ENCODE data around the gene PNPLA7.
"Not testable (repeated sequence)": the region's sequence is repeated elsewhere in the genome, so short reads cannot be mapped to it uniquely, and the experiment has no call there.

The PNPLA7 gene

DNA sequence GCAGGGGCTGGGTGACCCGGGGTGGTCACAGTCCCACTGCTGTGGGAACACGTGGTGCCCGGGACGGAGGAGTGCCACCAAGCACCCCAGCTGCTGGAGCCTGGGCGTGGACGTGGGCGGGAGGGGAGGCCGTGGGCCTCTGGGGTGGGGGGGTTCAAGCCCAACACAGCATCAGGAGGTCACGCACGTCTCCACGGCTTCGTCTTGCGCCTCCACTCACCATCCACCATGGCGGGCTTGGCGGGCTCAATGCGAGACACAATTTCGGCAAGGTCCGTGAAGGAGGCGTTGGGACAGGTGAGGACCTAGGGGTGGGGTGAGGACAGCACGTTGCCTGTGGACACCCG is 88.9 kb downstream of the PNPLA7 start:
- DNase-seq (ENCODE audit: low read depth in 2 of 2): no peak

DNA sequence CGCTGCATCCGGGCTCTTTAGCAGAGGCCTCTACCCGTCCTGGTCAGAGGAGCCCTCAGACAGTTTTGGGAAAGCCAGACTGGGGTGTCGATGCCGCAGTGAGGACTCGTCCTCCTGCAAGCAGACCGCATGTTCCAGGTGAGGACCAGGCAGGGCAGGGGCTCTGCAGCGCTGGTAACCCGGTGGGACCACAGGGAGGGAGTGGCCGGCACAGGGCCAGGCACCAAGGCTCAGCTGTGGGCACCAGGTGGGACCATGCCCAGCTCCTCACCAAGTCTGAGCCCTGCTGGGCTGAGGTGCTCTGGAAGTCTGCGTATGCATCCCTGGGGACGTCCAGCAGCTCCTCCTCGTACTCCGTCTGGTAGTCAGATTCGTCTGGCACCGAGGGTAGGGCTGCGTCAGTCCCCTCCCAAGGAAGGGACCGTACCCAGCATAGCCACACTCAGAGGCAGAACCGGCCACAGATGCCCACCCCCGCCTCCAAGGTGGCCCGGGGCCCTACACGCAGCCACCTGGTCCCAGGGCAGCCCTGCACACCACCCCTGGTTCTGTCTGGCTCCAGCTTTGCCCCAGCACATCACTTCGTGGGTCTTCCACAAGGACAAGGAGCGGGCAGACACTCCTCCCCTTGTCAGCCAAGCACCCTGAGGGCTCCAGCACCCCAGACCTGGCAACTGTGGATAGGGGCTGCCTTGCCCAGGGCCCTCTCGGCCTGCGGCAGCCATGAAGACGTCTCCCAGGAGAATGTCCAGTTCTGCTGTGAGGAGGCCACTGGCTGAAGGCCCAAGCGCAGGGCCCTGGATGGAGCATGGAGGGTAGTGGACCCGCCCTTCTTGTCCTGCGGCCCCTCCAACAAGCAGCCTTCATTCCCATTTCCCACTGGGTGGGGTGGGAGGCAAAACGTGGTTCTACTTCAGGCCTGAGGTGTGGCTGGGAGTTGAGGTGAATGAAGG is 89.6 kb downstream of the PNPLA7 start:
- no peak for DNase-seq (ENCODE audit: low read depth in 2 of 2)

DNA sequence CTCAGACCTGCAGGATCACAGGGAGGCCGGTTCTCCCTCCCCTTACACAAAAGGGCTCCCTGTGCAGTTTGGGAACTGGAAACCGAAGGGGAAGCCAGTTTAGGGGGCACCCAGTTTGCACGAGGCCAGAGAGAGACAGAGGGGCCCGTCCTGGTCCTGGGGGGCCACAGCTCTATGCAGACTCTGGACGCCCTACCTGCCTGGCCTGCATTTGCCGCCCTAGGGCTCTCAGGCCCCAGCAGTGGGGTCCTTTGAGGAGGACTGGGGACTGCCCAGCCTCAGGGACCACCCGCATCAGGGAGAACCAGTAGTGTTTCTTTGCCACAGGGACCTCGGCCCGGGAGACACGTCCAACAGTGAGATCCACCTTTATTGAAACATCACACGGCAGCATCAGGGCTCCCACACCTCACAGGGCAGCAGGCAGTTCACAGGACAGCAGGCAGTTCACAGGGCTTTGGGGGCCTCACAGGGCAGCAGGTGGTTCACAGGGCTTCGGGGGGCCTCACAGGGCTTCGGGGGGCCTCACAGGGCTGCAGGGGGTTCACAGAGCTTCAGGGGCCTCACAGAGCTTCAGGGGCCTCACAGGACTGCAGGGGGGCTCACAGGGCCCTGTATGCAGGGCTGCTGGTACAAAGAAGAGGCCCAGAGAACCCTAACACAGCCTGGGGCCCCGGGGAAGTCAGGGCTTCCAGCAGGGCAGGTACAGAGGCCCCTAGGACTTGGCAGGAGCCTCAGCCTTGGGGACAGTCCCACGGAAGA is 90.4 kb downstream of the PNPLA7 start:
- DNase-seq (ENCODE audit: low read depth in 2 of 2): no peak

DNA sequence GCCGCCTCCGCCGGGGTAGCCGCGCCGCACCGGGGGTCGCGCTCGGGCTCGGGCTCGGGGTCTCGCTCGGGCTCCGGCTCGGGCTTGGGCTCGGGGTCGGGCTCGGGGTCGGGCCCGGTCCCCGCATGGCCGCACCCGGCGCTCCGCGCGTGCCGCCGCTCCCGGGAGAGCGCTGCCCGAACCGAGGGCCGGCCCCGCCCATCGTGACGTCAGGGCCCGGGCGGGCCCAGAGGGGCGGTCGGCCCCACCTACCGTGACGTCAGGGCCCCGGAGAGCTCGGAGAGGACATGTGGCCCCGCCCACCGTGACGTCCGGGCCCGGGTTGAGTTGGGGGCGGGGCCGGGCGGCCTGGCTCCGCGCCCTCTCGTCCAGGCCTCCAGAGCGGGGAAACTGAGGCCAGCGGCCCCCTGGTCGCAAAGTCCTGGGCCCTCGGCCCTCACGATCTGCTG is 91.0 kb downstream of the PNPLA7 start, which contains the start of gene NSMF:
TSS of gene NSMF (minus strand) at position 183 of the 449 bp plus-strand sequence. CDS start 232 bp downstream, outside the sequence.
- peak; percentile 90 to 92 for DNase-seq (ENCODE audit: low read depth in 2 of 2)

DNA sequence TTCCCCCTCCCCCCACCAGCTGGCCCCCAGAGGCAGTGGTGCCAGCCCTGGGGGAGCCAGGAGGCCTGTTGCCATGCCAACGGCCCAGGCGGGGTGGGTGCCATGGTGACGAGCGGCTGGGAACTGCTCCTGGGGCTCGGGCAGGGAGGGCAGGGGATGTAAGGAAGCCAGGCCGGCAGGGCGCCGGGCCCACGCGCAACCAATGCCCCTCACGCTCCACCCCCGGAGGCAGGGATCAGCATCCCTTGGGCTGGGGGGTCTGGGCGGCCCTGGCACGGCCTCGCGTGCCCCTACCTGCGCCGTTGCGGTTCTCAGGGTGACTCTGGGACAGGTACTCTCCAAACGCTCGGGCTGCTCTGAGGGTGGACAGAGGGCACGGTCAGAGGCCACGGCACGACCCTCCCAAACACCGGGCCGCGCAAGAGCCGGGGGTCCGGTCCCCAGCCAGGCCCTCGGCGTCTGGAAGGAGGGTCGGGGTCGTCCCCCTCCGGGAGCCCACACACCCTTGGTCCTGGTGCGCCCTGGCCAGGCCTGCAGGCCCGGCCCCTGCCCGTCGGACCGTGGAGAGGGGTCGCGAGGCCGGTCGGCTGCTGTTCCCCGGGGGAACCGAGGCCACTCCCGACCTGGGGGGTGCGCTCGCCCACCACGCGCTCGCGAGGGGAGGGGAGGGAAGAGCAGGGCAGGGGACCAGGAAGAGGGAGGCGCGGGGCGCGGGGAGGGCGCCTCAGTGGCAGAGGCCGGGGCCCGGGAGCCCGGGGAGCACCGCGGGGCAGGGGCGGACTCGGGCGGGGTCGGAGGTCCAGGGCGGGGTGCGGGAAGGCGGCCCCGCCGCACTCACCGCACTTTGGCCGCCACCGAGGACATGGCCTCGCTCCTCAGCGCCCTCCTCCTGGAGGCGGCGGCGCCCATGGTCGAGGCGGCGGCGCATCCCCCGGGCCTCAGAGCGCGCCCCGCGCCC is 91.7 kb downstream of the PNPLA7 start:
- no peak for DNase-seq (ENCODE audit: low read depth in 2 of 2)

DNA sequence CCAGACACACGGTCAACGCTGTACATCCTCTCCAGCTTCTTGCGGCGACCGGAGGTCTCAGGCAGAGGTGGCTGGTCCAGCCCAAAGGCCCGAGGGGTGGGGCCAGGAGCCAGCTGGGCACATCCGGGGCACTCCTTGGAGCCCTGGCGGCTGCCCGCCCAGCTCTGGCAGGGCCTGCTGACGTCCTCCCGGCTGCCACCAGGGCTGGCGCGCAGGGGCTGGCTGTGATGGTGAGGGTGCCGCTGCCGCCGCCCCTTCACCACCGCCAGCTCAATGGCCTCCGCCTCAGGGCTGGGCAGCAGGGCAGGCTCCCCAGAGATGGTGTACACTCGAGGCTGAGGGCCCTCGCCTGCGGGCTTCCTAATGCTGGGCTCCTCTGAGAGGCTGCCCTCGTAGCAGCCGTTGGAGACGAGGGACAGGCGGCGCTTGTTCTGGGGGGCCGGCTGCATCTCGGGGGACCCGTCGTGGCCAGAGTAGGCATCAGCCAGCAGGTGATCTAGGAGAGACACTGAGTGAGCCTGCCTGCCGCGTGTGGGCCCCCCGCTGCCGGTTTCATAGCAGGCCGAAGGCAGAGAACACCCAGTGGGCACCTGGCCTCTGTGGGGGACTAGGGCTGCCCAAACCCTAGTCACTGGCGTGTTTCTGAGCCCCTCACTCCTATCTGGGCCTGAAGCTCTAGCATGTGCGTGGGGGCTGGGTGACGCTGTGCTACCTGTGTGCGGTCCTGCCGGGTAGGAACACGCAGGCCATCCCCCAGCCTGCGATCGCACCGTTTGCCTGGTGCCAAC is 92.6 kb downstream of the PNPLA7 start:
- no peak for DNase-seq (ENCODE audit: low read depth in 2 of 2)

DNA sequence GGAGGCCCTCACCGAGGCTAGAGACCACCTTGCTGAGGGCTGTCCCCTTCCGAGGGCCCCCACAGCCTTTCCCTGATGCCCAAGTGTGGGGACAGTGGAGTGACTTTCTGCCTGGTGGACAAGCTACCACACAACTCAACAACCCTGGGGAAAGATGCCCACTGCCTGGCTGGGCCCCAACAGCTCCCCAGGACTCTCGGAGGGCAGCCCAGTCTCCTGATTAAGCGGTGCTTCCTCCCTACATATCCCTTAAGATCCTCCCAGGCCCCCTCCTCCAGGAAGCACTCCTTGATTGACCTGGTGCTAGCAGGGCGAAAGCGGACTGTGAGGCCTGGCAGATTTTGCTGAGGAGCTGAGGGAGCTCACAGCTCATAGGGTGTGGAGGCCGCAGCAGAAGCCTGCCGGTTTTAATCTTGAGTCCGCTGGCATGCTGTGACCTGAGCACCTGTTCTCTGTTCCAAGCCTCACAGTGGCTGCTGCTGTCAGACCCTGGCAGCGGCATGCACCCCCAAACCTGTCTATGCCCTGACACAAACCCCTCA is 93.3 kb downstream of the PNPLA7 start:
- no peak for DNase-seq (ENCODE audit: low read depth in 2 of 2)

DNA sequence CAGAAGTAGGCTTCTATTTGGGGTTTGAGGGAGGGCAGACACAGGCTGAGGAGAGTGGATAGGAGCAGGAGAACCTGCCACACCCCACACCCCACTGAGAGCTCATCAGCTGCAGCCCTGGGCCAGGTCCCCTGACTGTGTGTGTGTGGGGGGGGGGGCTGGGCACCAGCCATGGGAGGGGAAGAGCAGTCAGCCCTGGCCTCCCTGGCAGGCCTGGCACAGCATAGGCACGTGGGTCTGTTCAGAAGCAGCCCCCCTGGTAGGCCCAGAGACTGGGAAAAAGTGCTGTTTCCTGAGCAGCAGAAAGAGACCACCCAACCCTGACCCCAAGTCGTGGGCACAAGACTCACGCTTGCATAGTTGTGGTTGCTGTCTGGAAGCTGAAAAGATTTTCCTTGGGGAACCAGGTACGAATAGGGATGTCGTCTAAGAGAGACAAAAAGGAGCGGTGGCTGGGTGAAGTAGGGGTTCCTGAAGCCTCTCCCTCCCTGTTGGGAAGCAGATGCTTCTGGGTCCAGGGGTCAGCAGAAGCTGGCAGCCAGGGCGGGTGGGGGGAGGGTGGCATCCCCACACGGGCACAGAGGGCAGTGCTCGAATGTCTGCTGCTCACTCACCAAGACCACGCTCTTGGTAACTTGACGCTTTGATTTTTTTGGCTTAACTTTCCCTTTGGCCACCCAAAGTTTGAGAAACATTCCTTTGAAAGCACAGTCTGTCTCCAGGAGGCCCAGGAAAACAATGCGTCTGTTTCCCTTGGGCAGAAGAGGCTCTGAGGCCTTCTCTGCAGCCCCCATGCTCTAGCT is 93.9 kb downstream of the PNPLA7 start:
- no peak for DNase-seq (ENCODE audit: low read depth in 2 of 2)

DNA sequence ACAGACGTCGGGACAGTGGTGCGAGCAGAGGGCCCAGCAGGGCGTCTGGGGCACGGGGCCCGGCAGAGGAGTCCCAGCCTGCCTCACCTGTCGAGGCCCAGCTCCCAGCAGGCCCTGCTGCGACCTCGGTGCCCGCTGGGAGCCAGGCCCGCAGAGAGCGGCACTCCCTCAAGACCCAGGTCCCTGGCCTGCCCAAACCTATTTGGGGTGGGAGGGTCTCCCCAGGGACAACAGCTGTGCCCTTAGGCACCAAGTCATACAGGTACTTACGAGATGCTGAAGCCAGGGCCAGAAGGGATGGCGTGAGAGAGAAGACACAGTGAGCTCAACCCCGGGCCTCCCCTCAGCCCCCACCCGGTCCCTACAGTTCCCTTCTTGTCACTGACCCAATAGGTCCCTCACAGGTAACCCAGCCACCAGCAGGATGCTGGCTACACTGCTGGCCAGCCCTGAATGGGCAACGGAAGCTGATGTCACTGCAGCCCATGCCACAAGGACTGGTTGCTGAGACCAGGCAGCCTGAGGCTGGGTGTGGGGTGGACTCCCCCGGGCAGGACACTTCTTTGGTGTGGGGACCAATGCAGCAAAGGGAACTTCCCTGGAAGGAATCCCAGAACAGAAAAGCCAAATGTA is 94.7 kb downstream of the PNPLA7 start:
- no peak for DNase-seq (ENCODE audit: low read depth in 2 of 2)

DNA sequence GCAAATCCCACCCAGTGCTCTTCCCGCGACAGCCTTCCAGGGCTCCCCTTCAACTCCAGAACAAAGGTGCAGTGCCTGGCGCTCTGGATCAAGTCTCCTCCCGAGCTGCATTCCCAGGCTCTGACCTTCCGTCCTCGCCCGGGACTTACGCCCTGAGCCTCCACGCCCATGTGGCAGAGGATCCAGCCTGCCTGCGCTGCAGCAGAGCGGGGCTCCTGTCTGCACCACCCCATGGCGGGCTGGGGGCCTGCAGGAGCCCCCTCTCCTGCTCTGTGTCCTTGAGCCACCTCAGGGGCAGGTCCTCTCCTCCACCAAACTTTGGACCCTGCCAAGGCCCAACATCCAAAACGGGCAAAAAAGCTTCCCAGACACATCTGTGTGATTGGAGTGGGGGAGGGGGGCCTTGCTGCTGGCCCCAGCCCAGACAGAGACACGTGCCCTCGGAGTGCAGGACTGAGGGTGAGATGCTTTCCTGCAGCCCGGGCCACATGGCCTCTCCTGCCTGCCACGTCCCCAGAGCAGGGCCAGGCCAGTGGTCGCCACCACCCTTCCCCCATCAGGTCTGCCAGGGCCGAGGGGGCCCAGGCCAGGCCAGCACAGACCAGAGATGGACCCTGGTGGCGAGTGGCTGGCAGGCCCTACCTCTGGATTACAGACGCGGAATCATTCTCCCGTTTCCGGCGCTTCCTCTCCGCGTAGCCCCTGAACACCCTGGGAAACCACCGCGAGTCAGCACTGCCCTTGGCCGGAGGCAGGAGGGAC is 95.4 kb downstream of the PNPLA7 start:
- DNase-seq (ENCODE audit: low read depth in 2 of 2): no peak

DNA sequence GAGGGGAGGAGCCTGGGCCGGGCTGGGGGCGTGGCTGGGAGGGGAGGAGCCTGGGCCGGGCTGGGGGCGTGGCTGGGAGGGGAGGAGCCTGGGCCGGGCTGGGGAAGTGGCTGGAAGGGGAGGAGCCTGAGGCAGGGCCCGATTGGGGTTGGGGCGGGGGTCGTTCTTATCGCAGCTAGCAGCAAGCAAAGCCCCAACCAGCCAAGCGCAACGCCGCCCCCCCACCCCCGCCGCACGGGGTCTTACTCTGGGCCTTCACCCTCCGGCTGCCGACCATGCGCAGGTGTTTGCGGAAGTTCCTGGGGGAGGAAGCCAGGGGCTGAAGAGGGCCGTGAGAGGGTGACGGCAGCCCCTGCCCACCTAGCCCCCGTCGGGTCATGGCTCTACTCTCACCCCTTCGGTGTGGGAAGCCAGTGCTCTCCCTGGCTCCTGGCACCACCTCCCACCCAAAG is 96.0 kb downstream of the PNPLA7 start:
- DNase-seq (ENCODE audit: low read depth in 2 of 2): no peak

DNA sequence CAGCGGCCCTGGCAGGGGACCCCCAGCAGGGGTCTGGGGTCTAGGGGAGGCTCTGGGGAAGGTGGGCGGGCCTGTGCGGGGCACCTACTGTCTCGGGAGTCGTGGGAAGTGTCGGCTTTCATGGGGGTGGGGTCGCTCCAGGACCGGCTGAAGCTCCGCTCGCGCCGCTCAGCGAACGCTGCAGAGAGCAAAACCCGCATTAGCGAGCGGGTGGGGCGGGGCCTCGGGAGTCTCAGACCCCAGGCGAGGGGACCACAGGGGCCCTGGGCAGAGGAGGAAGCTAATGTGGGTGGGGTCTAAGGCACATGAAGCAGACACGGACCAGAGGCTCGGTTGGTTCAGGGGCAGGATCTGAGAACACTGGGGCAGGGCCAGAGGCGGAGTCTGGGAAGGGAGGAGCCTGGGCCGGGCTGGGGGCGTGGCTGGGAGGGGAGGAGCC is 96.5 kb downstream of the PNPLA7 start:
- DNase-seq (ENCODE audit: low read depth in 2 of 2): peak in 1 of 2 donors; percentile 29

DNA sequence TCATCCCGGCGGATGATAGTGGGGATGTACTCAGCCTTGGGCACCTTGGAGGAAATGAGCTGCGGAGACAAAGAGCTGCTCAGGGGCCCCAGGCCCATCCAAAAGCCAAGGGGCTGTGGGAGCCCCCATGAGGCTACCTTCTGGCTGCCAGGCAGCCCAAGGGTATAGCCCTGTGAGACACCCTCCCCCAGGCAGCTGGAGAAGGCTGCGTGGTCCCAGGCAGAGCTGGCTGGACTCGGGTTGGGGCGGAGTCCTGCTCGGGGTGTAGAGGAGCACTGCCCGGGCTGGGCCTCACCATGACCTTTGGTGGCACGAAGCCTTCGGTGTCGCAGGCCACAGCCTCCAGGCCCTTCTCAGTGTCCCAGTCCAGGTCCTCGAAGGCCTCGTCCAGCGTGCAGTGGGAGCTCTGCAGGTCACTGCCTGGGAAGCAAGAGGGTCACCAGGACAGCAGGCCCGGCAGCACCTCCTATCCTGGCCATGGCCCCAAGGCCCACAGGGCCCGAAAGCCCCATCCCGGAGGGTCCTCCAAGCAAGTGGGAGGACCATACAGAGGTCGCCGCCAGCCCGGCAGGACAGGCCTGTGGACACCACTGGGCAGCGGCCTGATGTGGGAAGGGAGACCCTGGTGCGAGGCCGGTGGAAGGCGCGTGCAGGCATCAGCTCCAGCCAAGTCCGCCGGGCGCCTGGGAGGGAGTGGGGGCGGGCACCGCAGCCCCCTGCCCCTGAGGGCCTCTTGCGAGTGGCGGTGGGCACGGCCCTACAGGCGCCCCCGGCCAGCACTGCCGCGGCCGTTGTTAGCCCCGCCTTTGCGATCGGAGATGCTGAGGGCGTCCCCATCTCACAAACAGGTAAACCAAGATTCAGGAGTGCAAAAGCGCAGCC is 97.2 kb downstream of the PNPLA7 start:
- DNase-seq (ENCODE audit: low read depth in 2 of 2): no peak

DNA sequence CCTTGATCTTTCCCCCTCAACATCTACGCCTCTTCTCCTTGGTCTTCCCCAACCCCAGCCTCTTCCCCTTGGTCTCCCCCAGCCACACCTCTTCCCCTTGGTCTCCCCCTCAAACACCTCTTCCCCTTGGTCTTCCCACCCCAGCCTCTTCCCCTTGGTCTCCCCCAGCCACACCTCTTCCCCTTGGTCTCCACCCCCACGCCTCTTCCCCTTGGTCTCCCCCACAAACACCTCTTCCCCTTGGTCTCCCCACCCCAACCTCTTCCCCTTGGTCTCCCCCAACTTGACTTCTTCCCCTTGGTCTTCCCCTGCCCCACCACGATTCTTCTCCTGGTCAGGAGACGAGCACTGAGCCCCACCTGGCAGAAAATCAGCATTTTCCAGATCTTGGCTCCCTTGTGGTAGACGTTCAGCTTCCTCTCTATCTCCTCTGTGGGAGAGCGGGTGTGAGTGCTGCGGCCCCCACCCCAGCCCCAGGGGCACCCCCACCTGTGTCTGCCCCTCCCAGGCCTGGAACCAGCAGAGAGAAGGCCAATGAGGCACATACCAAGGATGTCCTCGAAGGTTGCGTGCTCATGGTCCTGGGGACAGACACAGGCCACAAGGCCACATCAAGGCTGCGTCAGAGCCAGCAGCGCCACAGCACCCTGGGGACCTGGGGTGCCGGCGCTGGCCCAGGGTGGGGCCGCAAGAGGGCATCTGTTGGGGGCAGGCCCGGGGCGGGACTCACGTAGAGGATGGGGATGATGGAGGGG is 98.0 kb downstream of the PNPLA7 start:
- DNase-seq (ENCODE audit: low read depth in 2 of 2): no peak

DNA sequence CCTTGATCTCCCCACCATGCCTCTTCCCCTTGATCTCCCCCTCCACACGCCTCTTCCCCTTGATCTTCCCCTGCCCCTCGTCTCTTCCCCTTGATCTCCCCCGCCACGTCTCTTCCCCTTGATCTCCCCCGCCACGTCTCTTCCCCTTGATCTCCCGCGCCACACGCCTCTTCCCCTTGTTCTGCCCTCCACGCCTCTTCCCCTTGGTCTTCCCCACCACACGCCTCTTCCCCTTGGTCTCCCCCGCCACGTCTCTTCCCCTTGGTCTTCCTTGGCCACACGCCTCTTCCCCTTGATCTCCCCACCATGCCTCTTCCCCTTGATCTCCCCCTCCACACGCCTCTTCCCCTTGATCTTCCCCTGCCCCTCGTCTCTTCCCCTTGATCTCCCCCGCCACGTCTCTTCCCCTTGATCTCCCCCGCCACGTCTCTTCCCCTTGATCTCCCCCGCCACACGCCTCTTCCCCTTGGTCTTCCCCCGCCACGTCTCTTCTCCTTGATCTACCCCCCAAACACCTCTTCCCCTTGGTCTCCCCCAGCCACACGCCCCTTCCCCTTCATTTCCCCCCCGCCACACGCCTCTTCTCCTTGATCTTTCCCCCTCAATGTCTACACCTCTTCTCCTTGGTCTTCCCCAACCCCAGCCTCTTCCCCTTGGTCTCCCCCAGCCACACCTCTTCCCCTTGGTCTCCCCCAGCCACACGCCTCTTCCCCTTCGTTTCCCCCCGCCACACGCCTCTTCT is 98.8 kb downstream of the PNPLA7 start:
- not testable (repeated sequence) for DNase-seq (ENCODE audit: low read depth in 2 of 2)
